Esophagus squamous epithelium (tissue), 5 donors: ENCODE results near the gene MTMR3. TPM values are rescaled to one million over a fixed set of nuclear protein-coding genes. Genes with fewer than 3 reads are reported as not detected.
"Not testable (repeated sequence)": the region's sequence is repeated elsewhere in the genome, so short reads cannot be mapped to it uniquely, and the experiment has no call there.

Experiments used
- DNase-seq: peaks from one replicate; lab custom pipeline; 2025; lab: John Stamatoyannopoulos, UW
- H3K27ac ChIP-seq, 4 donors: fragments of 200-600 bp; sonication (generic); one replicate each; pipeline ENCODE4 v1.5.1; 2016 to 2019; ENCODE audit warnings: mild to moderate bottlenecking in 1 of 4
- H3K27me3 ChIP-seq, 4 donors: fragments of 200-600 bp; sonication (generic); 1 replicate in 3 of 4; 2 replicates in 1 of 4; pipeline versions ENCODE4 v1.5.1 to v1.6.0; 2017 to 2021; ENCODE audit warnings: antibody characterized with exemption in 1 of 4
- H3K36me3 ChIP-seq, 3 donors: fragments of 200-600 bp; sonication (generic); one replicate each; pipeline ENCODE4 v1.5.1; 2016 to 2019
- H3K4me1 ChIP-seq, 3 donors: fragments of 200-600 bp; sonication (generic); one replicate each; pipeline ENCODE4 v1.5.1; 2017 to 2019
- H3K4me3 ChIP-seq, 4 donors: fragments of 200-600 bp; sonication (generic); 1 replicate in 3 of 4; 2 replicates in 1 of 4; pipeline ENCODE4 v1.5.1; 2016 to 2019; ENCODE audit warnings: mild to moderate bottlenecking in 2 of 4, moderate library complexity in 1 of 4
- H3K9me3 ChIP-seq, 3 donors: fragments of 200-600 bp; sonication (generic); one replicate each; pipeline ENCODE4 v1.5.1; 2016 to 2019
- POLR2A ChIP-seq, 4 donors: fragments of 450-650 bp; IDR thresholded peaks; one replicate each; pipeline ENCODE4 v1.6.1; 2017; ENCODE audit warnings: antibody characterized with exemption in 4 of 4, mild to moderate bottlenecking in 4 of 4, moderate library complexity in 3 of 4
- whole genome bisulfite sequencing, 2 donors: methylation state at CpG; one replicate each; pipeline ENCODE4 v1.1.5; 2018; 5-methylcytosine and 5-hydroxymethylcytosine counted together
- intact Hi-C: fragments of 100-400 bp; cut with DNase I; formaldehyde crosslinking; loops from one replicate; pipeline ENCODE4 v1.15.0; 2022
- total RNA-seq, 4 donors: library from RNA; depleted of rRNA; stranded (reverse); fragments of >200 nt; gene quantifications; one replicate each; pipeline ENCODE4 v1.1.0, GENCODE V29; 2016
- TF ChIP-seq, protein P1 (sequence below), 6 experiments: fragments of 450-650 bp in 4 of 6; fragments of 200-600 bp in 2 of 6; sonication (generic) in 2 of 6; IDR thresholded peaks; one replicate each; pipeline ENCODE4 v1.5.1; 2016 to 2019; ENCODE audit warnings: antibody characterized with exemption in 6 of 6, mild to moderate bottlenecking in 4 of 6, moderate library complexity in 4 of 6
- donor health status: DM: yes; HTN: yes; CAD: no.

Gene MTMR3
- total RNA-seq, 4 donors from 2014 or later, result 34.9 to 63.1 (median 38.4) TPM

DNA sequence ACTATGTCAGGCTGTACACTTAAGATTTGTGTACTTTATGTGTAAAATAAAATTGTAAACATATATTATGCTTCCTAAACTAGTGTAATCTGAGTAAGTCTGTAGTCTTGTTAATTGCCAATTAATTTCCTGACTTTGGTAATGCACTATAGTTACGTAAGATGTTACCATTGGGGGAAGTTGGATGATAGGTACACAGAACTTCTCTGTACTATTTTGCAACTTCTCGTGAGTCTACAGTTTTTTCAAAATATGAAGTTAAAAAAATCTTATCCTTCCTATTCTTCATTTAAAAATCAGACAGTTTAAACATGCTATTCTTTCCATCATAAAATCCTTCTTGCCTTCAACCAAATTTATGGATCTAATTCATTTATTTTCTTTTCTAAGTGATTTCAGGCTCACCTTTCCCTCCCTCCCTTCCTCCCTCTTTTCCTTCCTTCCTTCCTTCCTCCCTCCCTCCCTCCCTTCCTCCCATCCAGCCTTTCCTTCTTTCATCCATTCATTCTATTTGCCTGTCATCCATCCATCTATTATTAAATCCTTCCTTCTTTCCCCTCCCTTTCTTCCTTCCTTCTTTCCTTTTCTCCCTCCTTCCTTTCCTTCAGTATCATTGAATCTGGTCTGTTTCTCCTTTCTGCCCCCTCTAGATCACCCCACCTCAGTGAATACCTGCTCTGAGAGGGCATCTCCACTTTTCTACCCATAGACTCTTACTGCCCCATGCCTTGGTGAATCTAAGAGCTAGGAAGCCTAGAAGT is 22.8 kb upstream of the MTMR3 start:
- Histone ChIP-seq H3K27ac (no peak overlapping the region), H3K36me3 (no peaks in the 10 kb centered on the region), H3K4me1 (no peaks in the 10 kb centered on the region), H3K27me3 (no peaks in the 10 kb centered on the region), H3K9me3 (no peaks in the 10 kb centered on the region), H3K4me3 (no peak overlapping the region)
- intact Hi-C loops, result no loop called here
- no peak for TF ChIP-seq POLR2A (IDR thresholded peaks at IDR 0.05)
- TF ChIP-seq, protein P1, sequence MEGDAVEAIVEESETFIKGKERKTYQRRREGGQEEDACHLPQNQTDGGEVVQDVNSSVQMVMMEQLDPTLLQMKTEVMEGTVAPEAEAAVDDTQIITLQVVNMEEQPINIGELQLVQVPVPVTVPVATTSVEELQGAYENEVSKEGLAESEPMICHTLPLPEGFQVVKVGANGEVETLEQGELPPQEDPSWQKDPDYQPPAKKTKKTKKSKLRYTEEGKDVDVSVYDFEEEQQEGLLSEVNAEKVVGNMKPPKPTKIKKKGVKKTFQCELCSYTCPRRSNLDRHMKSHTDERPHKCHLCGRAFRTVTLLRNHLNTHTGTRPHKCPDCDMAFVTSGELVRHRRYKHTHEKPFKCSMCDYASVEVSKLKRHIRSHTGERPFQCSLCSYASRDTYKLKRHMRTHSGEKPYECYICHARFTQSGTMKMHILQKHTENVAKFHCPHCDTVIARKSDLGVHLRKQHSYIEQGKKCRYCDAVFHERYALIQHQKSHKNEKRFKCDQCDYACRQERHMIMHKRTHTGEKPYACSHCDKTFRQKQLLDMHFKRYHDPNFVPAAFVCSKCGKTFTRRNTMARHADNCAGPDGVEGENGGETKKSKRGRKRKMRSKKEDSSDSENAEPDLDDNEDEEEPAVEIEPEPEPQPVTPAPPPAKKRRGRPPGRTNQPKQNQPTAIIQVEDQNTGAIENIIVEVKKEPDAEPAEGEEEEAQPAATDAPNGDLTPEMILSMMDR (IDR thresholded peaks at IDR 0.05), result no peak
- no peak for DNase-seq
- WGBS, 2 donors, result 62 to 83% methylated on average over 2 of the region's 2 CpGs

DNA sequence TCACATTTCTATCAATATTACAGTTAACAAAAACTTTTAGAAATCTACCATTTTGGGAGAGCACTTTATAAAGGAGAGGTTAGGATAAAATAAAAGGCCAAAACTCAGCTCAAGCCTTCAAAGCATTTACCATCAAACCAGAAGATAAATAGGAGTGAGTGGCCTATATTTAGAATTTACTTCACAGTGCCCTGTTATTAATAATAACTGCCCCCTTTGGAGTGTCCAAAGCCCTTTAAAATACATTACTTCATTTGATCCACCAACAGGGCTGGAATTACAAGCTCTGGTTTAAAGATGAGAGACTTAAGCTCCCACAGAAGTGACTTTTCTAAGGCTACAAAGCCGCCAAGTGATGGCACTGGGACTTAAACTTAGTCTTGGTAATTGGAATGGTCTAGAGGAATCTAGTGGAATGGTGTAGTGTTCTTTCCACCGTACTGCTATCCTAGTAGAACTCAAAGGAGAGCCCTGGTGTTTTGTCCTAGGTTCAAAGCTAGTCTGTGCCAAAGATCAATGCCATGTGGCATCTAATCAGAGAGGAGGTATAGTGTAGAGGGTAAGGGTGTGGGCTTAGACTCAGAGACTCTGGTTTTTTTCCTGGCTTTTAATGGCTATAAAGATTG is 21.2 kb upstream of the MTMR3 start:
- H3K4me3 ChIP-seq, result no peak overlapping the region
- no peaks in the 10 kb centered on the region for H3K27me3 ChIP-seq
- H3K4me1 ChIP-seq, result no peaks in the 10 kb centered on the region
- intact Hi-C loops, result no loop called here
- no peak for DNase-seq
- H3K36me3 ChIP-seq, result no peaks in the 10 kb centered on the region
- 83 to 93% methylated on average over 1 to 2 of the region's 2 CpGs for WGBS, 2 donors
- no peak overlapping the region for H3K27ac ChIP-seq
- H3K9me3 ChIP-seq, result no peaks in the 10 kb centered on the region
- TF ChIP-seq POLR2A (IDR thresholded peaks at IDR 0.05), result no peak
- TF ChIP-seq, protein P1 (IDR thresholded peaks at IDR 0.05), result no peak

GRCh38 chr22:29865572-29865971 is 17.4 kb upstream of the MTMR3 start:
- DNase-seq, H3K4me3 ChIP-seq, H3K36me3 ChIP-seq, H3K27ac ChIP-seq, H3K9me3 ChIP-seq, intact Hi-C loops, H3K27me3 ChIP-seq, H3K4me1 ChIP-seq: not testable (repeated sequence)
- WGBS, 2 donors, result 73 to 83% methylated on average over 8 to 13 of the region's 13 CpGs

DNA sequence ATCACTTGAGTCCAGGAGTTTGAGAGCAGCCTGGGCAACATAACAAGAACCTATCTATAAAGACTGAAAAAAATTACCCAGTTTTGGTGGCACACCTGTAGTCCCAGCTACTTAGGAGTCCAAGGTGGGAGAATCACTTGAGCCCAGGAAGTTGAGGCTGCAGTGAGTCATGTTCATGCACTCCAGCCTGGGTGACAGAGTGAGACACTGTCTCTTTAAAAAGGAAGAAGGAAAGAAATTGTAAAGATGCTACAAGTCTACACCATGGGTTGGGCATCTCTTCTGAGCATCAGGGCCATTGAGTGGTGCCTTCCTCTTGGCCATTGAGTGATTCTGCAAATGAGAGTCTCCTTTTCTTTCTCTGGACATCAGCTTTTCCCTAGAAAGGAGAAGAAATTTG is 15.7 kb upstream of the MTMR3 start:
- no peaks in the 10 kb centered on the region for H3K9me3 ChIP-seq
- H3K36me3 ChIP-seq, result no peaks in the 10 kb centered on the region
- peaks cover 0 to 9% (median 0%) of the 10 kb centered on the region in 3 donors for H3K4me1 ChIP-seq
- H3K27me3 ChIP-seq, result no peaks in the 10 kb centered on the region
- H3K27ac ChIP-seq, result no peak overlapping the region
- DNase-seq, result no peak
- TF ChIP-seq POLR2A (IDR thresholded peaks at IDR 0.05), result no peak
- TF ChIP-seq, protein P1 (IDR thresholded peaks at IDR 0.05), result no peak
- no peak overlapping the region for H3K4me3 ChIP-seq
- intact Hi-C loops, result no loop called here

DNA sequence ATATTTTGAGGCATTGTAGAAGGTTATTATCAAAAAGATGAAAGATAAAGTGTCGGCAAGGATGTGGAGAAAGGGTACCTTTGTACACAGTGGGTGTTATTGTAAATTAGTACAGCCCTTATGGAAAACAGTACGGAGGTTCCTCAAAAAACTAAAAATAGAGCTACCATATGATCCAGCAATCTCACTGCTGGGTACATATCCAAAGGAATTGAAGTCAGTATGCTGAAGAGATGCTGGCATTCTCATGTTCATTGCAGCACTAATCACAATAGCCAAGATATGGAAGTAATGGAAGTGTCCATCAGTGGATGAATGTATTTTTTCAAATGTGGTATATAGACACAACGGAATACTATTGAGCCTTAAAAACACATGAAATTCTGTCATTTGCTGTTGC is 15.1 kb upstream of the MTMR3 start:
- Histone ChIP-seq H3K4me3 (no peak overlapping the region), H3K9me3 (no peaks in the 10 kb centered on the region), H3K36me3 (no peaks in the 10 kb centered on the region), H3K4me1 (peaks cover 0 to 9% (median 0%) of the 10 kb centered on the region in 3 donors), H3K27ac (no peak overlapping the region), H3K27me3 (no peaks in the 10 kb centered on the region)
- 90 to 95% methylated on average over 3 of the region's 3 CpGs for WGBS, 2 donors
- TF ChIP-seq, protein P1 (IDR thresholded peaks at IDR 0.05), result no peak
- intact Hi-C loops, result no loop called here
- DNase-seq, result no peak
